Activated naive CD4-positive, alpha-beta T cell treated with anti-CD3 and anti-CD28 coated beads, Interleukin-2, amount 50 U/mL, for 72 hours (primary cell): ENCODE measurements around the gene SLC36A1. TPM values are rescaled to one million over a fixed set of nuclear protein-coding genes. Genes with fewer than 3 reads are reported as not detected.
A peak's percentile ranks its signal among the peaks of the same experiment; 100 is the strongest.
"Not testable (repeated sequence)": the region's sequence is repeated elsewhere in the genome, so short reads cannot be mapped to it uniquely, and the experiment has no call there.

Experiments used
- ATAC-seq, 2 donors: fragments of 150-1000 bp; cut with Tn5 transposase; 2 replicates each; pipeline ENCODE4 v1.10.0; 2021; ENCODE audit warnings: mild to moderate bottlenecking in 2 of 2, moderate library complexity in 2 of 2
- DNase-seq, 2 donors: peaks; one replicate each; pipeline ENCODE4 v3.0.0; 2021 to 2022; ENCODE audit warnings: low spot score in 2 of 2
- H3K27ac Mint-ChIP-seq, 2 donors: one replicate each; pipeline ENCODE4 v1.8.0; 2022; ENCODE audit warnings: mild to moderate bottlenecking in 2 of 2, mixed read lengths in 2 of 2
- H3K36me3 Mint-ChIP-seq, 2 donors: one replicate each; pipeline ENCODE4 v1.8.0; 2022; ENCODE audit warnings: mixed read lengths in 2 of 2
- H3K9me3 Mint-ChIP-seq, 2 donors: one replicate each; pipeline ENCODE4 v1.8.0; 2022; ENCODE audit warnings: mixed read lengths in 2 of 2
- total RNA-seq, 2 donors: library from RNA; stranded (reverse); gene quantifications; one replicate each; pipeline ENCODE4 v1.2.3, GENCODE V29; 2022

The SLC36A1 gene
- total RNA-seq, 2 donors from 2014 or later = 5.0 to 7.8 TPM

DNA sequence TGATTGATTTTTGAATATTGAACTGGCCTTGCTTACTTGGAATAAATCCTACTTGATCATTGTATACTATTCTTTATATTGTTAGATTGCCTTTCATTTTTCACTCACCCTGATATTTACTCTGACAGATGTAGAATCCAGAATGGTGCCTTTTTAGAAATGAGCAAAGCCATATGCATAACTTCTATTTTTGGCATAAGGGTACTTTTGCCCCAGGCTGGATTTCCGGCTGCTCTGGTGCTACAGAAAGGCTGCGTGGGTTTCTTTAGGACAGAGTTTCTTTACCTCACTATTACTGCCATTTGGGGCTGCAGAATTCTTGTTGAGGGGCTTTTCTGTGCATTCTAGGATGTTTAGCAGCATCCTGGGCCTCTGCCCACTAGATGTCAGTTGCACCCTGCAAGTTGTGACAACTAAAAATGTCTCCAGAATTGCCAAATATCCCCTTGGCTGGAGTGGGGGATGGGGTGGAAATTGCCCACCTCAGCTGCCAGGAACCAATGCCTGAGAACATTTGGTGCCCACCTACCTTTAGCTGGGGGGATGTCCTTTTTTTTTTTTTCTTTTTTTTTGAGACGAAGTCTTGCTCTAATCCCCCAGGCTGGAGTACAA, 50.1 kb downstream of the SLC36A1 start:
- Mint-ChIP-seq H3K9me3 (no peaks in the 10 kb centered on the region), H3K27ac (no peak overlapping the region), H3K36me3 (no peaks in the 10 kb centered on the region)
- DNase-seq (no peak), ATAC-seq (no peak)

DNA sequence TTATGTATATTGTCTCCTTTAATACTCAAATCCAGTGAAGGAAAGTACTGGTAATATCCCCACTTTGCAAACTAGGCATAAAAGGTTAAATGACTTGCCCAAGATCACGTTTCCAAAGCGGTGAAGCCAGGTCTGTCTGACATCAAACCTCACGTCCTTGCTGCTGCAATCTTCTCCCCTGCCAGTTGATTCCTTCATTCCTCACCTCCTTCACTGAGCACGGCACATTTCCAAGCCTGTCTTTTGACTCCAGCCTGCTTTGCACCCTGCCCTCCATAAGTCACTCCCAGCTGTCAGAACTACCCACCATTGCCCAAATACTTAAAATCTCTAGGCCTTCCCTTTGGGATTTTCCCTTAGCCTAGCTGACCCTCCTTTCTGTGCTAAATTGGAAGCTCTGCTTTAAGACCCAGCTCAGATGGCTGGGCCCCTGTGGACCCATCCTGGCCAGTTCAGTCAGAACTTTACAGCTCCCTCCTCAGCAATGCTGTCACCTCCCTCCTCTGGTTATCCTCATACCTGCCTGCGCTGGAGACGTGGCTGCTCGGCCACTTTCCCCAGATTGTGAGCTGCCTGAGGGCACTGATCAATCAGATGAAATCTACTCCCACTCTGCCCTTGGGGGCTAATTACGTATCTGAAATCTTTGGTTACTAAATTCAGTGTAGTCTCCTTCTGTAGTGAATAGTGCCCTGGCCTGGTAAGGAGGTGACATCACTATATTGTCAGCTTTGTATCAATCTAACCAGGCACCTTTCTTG, 51.2 kb downstream of the SLC36A1 start:
- H3K36me3 Mint-ChIP-seq = no peaks in the 10 kb centered on the region
- DNase-seq = no peak
- no peak for ATAC-seq
- no peaks in the 10 kb centered on the region for H3K9me3 Mint-ChIP-seq
- peak overlapping the region; percentile 3 to 63 for H3K27ac Mint-ChIP-seq

DNA sequence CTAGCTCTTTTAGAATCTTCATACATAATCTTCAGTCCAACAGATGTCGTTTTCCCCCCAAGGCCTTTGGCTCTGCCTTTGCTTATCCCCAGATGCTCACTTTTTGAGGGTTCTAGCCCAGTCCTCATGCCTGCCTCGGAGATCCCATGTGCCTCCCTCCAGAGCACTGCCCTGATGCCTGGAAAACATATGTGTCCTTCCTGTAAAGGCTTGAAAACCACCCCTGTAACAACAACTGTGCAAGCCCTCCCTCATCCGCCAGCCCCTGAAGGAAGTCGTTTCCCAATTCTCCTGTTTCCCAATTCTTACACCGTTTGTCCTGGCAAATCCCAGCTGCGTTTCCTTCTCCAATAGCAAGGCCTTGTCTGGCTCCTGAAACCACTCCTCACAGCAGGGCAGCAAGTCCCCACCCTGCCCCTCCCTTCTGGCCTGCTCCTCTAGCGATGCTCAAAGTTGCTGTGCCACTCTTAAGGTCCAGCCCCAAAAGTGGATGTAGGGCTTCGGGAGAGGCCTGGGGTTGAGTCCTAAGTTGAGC, 52.2 kb downstream of the SLC36A1 start:
- ATAC-seq = no peak
- no peak overlapping the region for H3K27ac Mint-ChIP-seq
- DNase-seq = no peak
- no peaks in the 10 kb centered on the region for H3K36me3 Mint-ChIP-seq
- no peaks in the 10 kb centered on the region for H3K9me3 Mint-ChIP-seq

DNA sequence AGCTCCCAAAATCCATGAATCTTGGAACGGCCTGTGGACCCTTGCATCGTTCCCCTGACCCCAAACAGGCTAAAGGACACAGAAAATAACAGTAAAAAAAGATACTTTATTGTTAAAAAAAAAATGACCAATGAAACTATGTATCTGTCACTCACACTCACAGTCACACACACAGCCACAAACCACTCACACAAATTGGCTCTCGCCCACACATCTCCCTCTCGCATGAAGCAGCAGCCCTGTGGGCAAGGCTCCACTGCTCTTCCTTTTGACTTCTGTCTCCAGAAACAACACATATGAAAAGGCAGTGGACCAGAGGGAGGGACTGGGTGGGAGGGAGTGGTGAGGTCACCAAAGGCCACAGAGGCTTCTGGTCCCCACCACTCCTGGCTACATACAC, 56.6 kb downstream of the SLC36A1 start:
- ATAC-seq = peak in 1 of 2 donors; percentile 27
- Mint-ChIP-seq H3K36me3 (no peaks in the 10 kb centered on the region), H3K27ac (no peak overlapping the region), H3K9me3 (no peaks in the 10 kb centered on the region)
- no peak for DNase-seq

DNA sequence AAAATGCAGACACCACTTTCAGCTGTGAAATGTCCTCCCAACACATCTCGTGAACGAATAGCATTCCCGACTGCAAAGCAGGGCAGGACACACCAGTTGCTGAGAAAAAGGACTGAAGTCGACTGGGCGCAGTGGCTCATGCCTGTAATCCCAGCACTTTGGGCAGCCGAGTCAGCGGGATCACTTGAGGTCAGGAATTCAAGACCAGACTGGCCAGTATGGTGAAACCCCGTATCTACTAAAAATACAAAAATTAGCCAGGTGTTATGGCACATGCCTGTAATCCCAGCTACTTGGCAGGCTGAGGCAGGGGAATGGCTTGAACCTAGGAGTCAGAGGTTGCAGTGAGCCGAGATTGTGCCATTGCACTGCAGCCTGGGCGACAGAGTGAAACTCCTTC, 60.9 kb downstream of the SLC36A1 start:
- not testable (repeated sequence) for DNase-seq, H3K9me3 Mint-ChIP-seq, ATAC-seq

DNA sequence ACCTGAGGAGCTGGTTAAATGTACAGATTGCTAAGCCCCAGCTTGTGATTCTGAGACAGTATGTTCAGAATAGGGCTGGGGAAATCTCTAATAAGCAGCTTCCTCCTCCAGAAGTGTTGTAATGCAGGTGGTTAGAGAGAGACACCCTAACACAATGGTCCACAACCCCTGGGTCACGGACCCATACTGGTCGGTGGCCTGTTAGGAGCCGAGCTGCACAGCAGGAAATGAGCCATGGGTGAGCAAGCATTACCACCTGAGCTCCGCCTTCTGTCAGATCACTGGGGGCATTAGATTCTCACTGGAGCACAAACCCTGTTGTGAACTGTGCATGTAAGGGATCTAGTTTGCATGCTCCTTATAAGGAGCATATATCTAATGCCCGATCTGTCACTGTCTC, 61.8 kb downstream of the SLC36A1 start:
- DNase-seq (no peak), ATAC-seq (no peak)
- Mint-ChIP-seq H3K9me3 (no peaks in the 10 kb centered on the region), H3K27ac (no peak overlapping the region), H3K36me3 (no peaks in the 10 kb centered on the region)

More for the DNA sequence above, 60.9 kb downstream of the SLC36A1 start:
- not testable (repeated sequence) for H3K27ac Mint-ChIP-seq, H3K36me3 Mint-ChIP-seq

DNA sequence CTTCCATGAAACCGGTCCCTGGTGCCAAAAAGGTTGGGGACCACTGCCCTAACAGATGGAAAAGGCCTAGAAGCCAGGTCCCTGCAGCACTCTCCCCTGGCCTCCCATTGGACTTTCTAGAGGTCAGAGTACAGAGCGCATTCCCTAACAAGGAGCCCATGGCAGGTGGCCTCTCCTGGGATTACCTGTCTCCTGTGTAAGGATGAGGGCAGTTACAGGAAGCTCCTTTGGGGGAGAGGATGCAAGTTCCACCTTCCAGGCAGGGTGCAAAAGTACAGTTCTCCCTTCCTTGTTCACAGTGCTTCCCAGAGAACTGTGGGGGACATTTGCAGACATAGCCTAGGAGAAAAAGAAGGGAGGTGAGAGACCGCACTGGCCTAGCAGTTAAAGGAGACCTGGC, 62.4 kb downstream of the SLC36A1 start:
- no peaks in the 10 kb centered on the region for H3K9me3 Mint-ChIP-seq
- no peak for ATAC-seq
- no peak for DNase-seq
- H3K27ac Mint-ChIP-seq = no peak overlapping the region
- H3K36me3 Mint-ChIP-seq = no peaks in the 10 kb centered on the region

DNA sequence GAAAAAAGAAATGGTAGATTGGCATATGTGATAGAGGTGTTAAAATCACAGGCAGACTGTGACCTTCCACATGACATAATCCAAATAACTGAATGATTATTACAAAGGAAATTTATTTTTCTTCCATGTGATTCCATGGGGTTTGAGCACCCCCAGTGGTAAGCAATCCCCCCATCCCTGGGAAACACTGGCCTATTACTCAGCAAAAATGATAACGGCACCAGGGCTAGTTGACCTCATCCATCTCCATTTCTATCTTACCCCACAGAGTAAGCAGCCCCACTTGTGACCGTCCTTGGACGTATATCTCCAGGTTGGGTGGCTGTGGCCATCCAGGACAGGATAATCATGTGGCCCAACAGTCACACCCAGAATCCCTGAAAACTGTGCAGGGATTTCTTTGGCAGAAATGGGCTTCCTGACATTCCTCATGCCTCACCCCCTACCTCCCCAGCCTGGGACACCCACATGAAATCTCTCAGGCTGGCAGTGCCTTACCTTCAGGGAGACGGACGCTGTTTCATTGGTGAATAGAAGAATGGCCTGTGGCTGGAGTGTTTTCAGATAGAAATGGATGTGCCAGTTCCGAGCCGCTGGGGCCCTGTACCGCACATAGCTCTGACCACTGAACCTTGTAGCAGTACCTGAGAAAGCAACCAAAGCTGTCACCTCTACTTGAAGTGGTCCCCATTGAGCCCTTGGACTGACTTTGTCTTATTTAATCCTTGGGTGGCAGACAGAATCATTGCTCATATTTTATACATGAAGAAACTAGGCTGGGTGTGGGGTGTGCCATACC, 69.9 kb downstream of the SLC36A1 start:
- Mint-ChIP-seq H3K9me3 (no peaks in the 10 kb centered on the region), H3K27ac (no peak overlapping the region), H3K36me3 (no peaks in the 10 kb centered on the region)
- DNase-seq = no peak
- no peak for ATAC-seq

DNA sequence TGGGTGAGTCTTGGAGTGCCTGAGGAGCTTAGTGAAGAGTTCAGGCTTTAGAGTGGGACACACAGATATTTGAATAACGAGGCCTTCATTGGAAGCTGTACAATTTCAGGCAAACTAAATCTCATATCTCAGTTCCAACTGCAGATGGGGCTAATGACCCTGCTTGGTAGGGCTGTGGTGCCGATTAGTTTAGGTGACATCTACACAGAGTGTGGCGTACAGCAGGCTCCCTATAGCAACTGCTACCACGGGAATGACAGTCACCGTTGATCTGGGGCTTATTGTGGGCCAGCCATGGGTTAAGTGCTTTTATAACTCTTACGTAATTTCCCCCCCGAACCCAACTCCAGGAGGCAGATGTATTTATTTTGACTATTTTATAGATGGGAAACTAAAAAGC, 72.9 kb downstream of the SLC36A1 start:
- DNase-seq = no peak
- no peak for ATAC-seq
- H3K36me3 Mint-ChIP-seq = no peaks in the 10 kb centered on the region
- H3K9me3 Mint-ChIP-seq = no peaks in the 10 kb centered on the region
- H3K27ac Mint-ChIP-seq = no peak overlapping the region

DNA sequence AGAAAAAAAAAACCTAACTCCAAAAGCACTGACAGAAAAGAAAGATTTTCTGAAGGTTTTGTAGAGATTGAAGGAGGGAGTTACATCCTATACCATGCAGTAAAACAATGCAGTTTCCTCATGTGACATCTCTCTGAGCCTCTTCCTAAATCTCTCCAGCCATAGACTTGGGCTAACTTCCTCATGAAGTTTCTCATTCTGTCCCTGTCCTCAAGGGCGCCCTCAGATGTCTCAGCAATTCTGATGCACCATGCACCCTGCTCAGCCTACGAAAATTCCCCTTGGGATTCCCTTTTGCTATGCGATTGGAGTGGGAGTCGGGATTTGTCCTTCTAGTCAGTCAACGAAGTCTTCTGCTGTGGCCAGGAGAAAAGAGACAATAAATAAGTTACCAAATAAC, 74.8 kb downstream of the SLC36A1 start:
- no peaks in the 10 kb centered on the region for H3K9me3 Mint-ChIP-seq
- H3K36me3 Mint-ChIP-seq = no peaks in the 10 kb centered on the region
- no peak for ATAC-seq
- no peak for DNase-seq
- no peak overlapping the region for H3K27ac Mint-ChIP-seq

DNA sequence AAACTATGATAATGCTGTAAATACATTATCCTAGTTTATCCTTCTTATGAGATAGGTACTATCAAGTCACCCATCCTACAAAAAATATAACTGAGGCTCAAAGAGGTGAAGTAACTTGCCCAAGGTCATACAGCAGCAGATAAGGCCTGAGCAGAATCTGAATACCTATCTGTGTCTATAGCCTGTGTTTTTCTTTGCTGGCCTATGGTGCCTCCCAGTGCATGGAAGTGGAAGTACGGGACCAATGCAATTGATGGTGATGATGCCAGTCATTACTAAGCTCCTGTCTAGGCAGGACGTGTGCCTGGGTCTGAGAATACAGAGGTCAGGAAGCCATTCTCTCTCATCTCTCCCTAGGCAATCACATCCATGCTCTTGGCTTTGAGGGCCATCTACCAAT, 75.9 kb downstream of the SLC36A1 start:
- ATAC-seq = peak; percentile 93 to 95
- peak in 1 of 2 donors; percentile 55 for DNase-seq
- H3K27ac Mint-ChIP-seq = no peak overlapping the region
- no peaks in the 10 kb centered on the region for H3K36me3 Mint-ChIP-seq
- H3K9me3 Mint-ChIP-seq = no peaks in the 10 kb centered on the region

DNA sequence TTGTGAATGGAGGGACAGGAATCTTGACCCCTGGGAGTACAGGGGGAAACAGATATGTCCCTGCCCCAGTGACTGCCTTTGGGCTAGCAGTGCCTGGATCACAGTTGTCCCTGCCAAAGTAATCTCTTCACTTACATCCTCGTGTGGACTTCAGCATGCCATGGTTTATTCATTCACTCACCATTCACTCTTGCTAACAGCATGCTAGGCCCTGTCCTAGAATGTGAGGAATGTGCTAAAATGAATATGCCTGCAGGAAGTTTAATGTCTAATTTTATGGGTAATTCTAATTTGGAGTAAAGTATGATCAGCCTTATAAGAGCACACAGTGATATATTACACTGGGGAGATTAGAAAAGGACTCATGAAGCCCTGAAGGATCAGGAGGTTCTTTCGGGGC, 80.8 kb downstream of the SLC36A1 start:
- no peaks in the 10 kb centered on the region for H3K36me3 Mint-ChIP-seq
- no peak overlapping the region for H3K27ac Mint-ChIP-seq
- ATAC-seq (no peak), DNase-seq (no peak)
- no peaks in the 10 kb centered on the region for H3K9me3 Mint-ChIP-seq

DNA sequence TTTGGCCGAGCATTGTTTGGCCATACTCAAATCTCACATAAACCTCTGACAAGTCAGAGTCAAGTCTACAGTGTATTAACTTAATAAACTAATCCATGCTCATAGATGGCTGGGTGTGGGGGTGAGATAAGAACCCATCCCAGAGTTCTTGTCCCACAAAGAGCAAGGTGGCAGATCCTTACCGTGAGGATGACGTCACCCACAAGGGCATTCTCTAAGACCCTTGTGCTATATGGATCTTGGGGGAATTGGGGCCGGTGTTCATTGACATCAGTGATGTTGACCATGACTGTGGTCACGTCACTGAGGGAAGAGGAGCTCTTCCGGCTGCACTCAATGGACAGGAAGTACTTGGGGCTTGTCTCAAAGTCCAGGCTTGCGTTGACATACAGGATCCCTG, 81.6 kb downstream of the SLC36A1 start:
- H3K36me3 Mint-ChIP-seq = no peaks in the 10 kb centered on the region
- DNase-seq (no peak), ATAC-seq (no peak)
- no peaks in the 10 kb centered on the region for H3K9me3 Mint-ChIP-seq
- H3K27ac Mint-ChIP-seq = no peak overlapping the region

DNA sequence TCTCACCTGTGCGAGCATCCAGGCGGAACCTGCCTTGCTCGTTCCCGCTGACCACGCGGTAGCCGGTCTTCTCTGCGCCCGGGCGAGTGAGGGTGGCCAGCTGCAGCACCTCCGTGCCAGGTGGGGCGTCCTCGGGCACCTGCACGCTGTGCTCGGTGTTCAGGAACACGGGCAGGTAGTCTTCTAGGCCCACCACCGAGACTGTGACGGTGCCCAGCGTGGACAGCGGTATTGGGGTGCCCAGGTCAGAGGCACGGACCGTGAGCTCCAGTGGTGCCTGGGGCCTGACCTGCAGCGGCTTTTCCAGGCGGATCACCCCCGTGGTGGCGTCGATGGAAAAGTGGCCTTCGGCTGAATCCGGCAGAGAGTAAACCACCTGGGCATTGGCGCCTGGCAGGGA, 84.2 kb downstream of the SLC36A1 start:
- no peak for ATAC-seq
- Mint-ChIP-seq H3K27ac (no peak overlapping the region), H3K36me3 (no peaks in the 10 kb centered on the region), H3K9me3 (no peaks in the 10 kb centered on the region)
- DNase-seq = no peak

DNA sequence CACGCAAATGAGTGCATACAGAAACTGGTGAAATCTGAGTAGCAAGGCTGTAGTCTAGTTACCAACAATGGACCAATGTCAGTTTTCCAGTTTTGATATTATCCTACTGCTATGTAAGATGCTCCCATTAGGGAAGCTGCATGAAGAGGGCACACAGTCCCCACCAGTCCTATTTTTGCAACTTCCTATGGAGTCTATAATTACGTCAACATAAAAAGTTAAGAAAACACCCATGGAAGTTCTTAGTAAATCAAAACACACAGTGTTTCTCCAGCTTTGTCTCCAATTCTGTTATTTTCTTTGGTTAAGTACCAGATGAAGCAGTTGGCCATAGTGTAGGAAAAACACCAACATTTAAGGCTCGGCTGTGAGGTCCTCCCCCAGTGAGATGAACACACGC, 85.0 kb downstream of the SLC36A1 start:
- ATAC-seq = no peak
- Mint-ChIP-seq H3K9me3 (no peaks in the 10 kb centered on the region), H3K36me3 (no peaks in the 10 kb centered on the region), H3K27ac (no peak overlapping the region)
- DNase-seq = no peak

DNA sequence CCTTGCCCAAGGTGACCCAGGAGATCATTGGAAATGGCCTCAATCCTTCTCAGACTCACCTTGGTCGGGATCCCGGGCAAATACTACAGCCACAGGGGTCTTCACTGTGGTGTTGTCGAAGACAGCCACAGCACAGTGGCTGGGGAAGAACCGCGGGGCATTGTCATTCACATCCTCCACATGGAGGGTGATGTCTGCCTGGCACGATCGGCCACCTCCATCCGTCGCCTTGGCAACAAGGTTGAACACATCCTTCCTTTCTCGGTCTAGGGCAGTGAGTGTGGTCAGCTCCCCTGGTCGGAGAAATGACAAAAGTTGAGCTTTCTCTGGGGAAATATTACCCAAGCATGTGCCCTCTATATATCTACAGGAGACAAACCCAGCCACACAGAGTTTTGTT, 86.9 kb downstream of the SLC36A1 start:
- peak in 1 of 2 donors; percentile 41 for ATAC-seq
- no peaks in the 10 kb centered on the region for H3K9me3 Mint-ChIP-seq
- H3K36me3 Mint-ChIP-seq = no peaks in the 10 kb centered on the region
- H3K27ac Mint-ChIP-seq = no peak overlapping the region
- DNase-seq = no peak

DNA sequence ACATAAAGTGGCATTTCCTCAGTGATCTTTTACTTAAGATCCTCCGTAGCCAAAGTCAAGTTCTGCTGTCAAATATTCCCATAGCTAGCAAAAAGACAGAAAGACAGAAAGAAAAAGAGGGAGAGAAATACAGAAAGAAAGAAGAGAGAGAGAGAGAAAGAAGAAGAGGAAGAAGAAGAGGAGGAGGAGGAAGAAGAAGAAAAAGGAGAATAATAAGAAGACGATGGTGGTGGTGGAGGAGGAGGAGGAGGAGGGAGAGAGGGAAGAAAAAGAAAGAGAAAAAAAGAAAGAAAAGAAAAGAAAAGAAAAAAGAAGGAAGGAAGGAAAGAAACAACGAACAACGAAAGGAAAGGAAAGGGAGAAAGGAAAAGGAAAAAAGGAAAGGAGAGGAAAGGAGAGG, 89.6 kb downstream of the SLC36A1 start:
- Mint-ChIP-seq H3K36me3 (no peaks in the 10 kb centered on the region), H3K27ac (no peak overlapping the region), H3K9me3 (no peaks in the 10 kb centered on the region)
- ATAC-seq (no peak), DNase-seq (no peak)
